Parathyroid adenoma (tissue), 2 donors: ENCODE measurements around the gene ARHGAP20.

Experiments
- H2AFZ ChIP-seq: fragments of 300-600 bp; sonication (generic); one replicate; pipeline ENCODE4 v1.7.0; 2017; ENCODE audit warnings: antibody characterized with exemption, mild to moderate bottlenecking
- H3K27ac ChIP-seq: fragments of 300-600 bp; sonication (generic); one replicate; pipeline ENCODE4 v1.7.0; 2017
- H3K27me3 ChIP-seq: fragments of 300-600 bp; sonication (generic); one replicate; pipeline ENCODE4 v1.7.0; 2017; ENCODE audit warnings: low read length; ENCODE audit not compliant: control insufficient read depth, insufficient read depth
- H3K36me3 ChIP-seq: fragments of 300-600 bp; sonication (generic); one replicate; pipeline ENCODE4 v1.7.0; 2017; ENCODE audit warnings: low read length; ENCODE audit not compliant: control insufficient read depth, insufficient read depth
- H3K4me1 ChIP-seq: fragments of 300-600 bp; sonication (generic); one replicate; pipeline ENCODE4 v1.7.0; 2017; ENCODE audit warnings: control low read depth
- H3K4me2 ChIP-seq: fragments of 300-600 bp; sonication (generic); one replicate; pipeline ENCODE4 v1.7.0; 2017; ENCODE audit warnings: low read length
- H3K4me3 ChIP-seq: fragments of 300-600 bp; sonication (generic); one replicate; pipeline ENCODE4 v1.7.0; 2017; ENCODE audit warnings: low read depth, low read length
- H3K79me2 ChIP-seq: fragments of 300-600 bp; sonication (generic); one replicate; pipeline ENCODE4 v1.7.0; 2017; ENCODE audit warnings: control low read depth
- H3K9ac ChIP-seq: fragments of 300-600 bp; sonication (generic); one replicate; pipeline ENCODE4 v1.7.0; 2017; ENCODE audit warnings: mild to moderate bottlenecking
- H3K9me3 ChIP-seq: fragments of 300-600 bp; sonication (generic); one replicate; pipeline ENCODE4 v1.7.0; 2017; ENCODE audit warnings: low read length; ENCODE audit not compliant: control insufficient read depth
- CTCF ChIP-seq: fragments of 300-600 bp; sonication (generic); IDR thresholded peaks from one replicate; pipeline ENCODE4 v1.7.0; 2017; ENCODE audit warnings: antibody characterized with exemption, mild to moderate bottlenecking
- donor health status: primary hyperparathyroidism.

The ARHGAP20 gene

DNA sequence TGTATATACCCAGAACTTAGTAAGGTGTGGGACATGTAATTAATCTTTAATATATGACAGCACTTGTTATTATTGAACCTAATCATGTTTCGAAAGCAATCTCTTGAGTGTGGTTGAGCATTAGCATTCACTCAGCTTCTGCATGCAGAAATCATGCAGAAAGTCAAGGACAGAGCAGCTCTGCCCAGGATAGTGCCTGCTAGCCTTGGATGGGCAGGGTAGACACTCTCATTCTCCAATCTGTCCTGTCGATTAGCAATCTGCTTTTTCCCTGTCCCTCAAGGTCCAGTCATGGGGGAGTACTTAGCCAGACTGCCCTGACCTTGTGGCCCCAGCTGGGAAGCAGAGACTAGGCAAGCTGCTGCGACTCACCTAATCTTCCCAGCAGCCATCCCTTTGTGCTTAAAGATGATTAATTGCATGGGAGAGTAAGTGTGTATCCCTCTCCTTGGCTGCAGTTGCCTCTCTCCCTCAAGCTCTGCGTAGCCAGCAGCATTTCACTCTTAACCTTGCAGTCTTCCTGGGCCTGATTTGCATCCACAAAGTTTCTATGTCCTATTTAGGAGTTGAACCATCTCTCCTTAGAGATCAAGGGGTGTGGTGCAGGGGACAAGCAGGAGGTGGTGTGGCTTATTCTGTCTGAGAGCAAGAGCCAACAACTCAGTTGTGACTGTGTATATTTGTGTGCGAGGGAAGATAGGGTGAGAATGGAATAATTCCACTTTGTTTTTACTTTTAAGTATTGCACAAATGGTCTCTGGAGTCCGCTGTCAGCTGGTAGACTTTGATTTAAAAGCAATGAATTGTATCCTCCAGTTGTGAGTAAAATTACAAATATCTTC is 181.1 kb downstream of the ARHGAP20 start:
- Histone ChIP-seq H3K4me2 (no peak overlapping the region), H3K79me2 (no peaks in the 10 kb centered on the region), H3K36me3 (no peaks in the 10 kb centered on the region), H3K27me3 (no peaks in the 10 kb centered on the region), H3K4me3 (no peak overlapping the region), H2AFZ (no peak overlapping the region), H3K9me3 (no peaks in the 10 kb centered on the region), H3K27ac (no peak overlapping the region), H3K9ac (no peak overlapping the region), H3K4me1 (no peaks in the 10 kb centered on the region)
- TF ChIP-seq CTCF: no peak

GRCh38 chr11:110529043-110529442 is 183.2 kb downstream of the ARHGAP20 start:
- H3K27me3 ChIP-seq: no peaks in the 10 kb centered on the region
- H3K9me3 ChIP-seq: no peaks in the 10 kb centered on the region
- no peaks in the 10 kb centered on the region for H3K4me1 ChIP-seq
- H3K4me3 ChIP-seq: no peak overlapping the region
- H3K79me2 ChIP-seq: no peaks in the 10 kb centered on the region
- H2AFZ ChIP-seq: no peak overlapping the region
- H3K4me2 ChIP-seq: no peak overlapping the region
- no peak overlapping the region for H3K27ac ChIP-seq
- TF ChIP-seq CTCF: no peak
- no peaks in the 10 kb centered on the region for H3K36me3 ChIP-seq
- H3K9ac ChIP-seq: no peak overlapping the region

DNA sequence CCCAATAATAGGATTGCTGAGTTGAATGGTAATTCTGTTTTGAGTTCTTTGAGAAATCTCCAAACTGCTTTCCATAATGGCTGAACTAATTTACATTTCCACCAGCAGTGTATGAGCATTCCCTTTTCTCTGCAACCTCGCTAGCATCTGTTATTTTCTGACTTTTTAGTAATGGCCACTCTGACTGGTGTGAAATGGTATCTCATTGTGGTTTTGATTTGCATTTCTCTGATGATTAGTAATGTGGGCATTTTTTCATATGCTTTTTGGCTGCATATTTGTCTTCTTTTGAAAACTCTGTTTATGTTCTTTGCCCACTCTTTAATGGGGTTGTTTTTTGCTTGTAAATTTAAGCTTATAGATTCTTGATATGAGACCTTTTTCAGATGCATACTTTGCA is 185.1 kb downstream of the ARHGAP20 start:
- H3K36me3 ChIP-seq: no peaks in the 10 kb centered on the region
- H2AFZ ChIP-seq: no peak overlapping the region
- no peak overlapping the region for H3K27ac ChIP-seq
- H3K79me2 ChIP-seq: no peaks in the 10 kb centered on the region
- no peak overlapping the region for H3K9ac ChIP-seq
- no peaks in the 10 kb centered on the region for H3K27me3 ChIP-seq
- no peaks in the 10 kb centered on the region for H3K9me3 ChIP-seq
- TF ChIP-seq CTCF: no peak
- H3K4me1 ChIP-seq: no peaks in the 10 kb centered on the region
- no peak overlapping the region for H3K4me3 ChIP-seq
- no peak overlapping the region for H3K4me2 ChIP-seq
